Measurements from ENCODE around the gene SP110. TPM values are rescaled to one million over a fixed set of nuclear protein-coding genes. Genes with fewer than 3 reads are reported as not detected.
"Not testable (repeated sequence)": the region's sequence is repeated elsewhere in the genome, so short reads cannot be mapped to it uniquely, and the experiment has no call there.

Gene SP110
- total RNA-seq (2014; rRNA removed; shearing (Covaris generic); ENCODE audit: low replicate concordance), result 30.8 and 60.6 TPM in 2 replicates

DNA sequence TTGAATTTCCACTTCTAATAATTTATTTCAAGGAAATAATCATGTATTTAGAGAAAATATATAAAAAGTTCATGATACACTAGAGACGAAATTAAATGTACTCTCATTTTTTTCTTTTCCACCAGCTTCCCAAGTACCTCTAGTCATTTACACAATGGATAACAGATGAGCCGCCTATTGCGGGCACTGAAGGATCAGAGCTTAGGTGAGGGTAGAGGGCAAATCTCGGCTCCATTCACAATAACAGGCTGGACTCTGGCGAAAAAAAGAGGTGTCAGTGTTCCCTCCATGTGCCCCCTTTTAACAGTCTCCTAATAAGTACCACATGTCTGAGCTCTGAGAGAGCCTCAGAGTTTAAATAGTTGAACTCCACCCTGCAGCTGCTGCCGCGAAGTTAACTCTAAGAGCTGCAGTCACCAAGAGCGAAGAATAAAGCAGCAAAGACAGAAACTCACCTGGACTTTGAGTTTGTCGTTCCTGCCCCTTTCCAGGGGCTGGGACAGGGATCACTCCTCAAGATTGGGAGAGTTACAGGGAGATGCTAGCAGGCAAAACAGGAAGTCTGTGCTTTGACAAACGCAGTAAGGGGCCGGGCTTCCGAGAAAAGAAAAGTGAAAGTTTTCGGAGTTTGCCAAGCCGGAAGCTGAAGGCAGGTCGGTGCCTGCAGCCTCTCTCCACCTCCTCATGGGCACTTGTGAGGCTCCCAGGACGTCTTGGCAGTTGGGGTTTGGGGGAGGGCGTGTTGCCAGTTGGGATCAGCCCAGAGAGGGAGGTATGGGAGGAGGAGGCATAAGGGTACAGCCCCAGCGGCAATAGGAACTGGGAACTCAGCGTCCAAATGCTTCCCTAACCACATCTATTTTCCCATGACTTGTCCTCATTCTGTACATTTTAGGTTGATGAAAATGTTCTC lies at the start of gene SP110:
TSS of gene SP110 (minus strand) at position 566 of the 913 bp plus-strand sequence. CDS start 3,057 bp downstream, outside the sequence.
- Histone ChIP-seq H3K9me2 (replicated peaks; ENCODE audit: insufficient read depth, low read length) (no peaks in the 10 kb centered on the region), H4K20me1 (ENCODE audit: insufficient read depth, low read depth, low read length) (no peaks in the 10 kb centered on the region), H3K79me2 (ENCODE audit: low read length) (peaks cover 47% of the 10 kb centered on the region), H2AFZ (ENCODE audit: low read length) (peak within 1 kb of the TSS; percentile 25; the same call in 1 of the 2 replicates), H3K4me3 (ENCODE audit: low read length) (peak within 1 kb of the TSS; percentile 74), H3K4me1 (ENCODE audit: low read length) (peaks cover 48% of the 10 kb centered on the region), H3K9me3 (ENCODE audit: low read length) (no peaks in the 10 kb centered on the region), H3K27me3 (ENCODE audit: low read length) (no peaks in the 10 kb centered on the region), H3K4me2 (ENCODE audit: low read depth, low read length, poor library complexity, severe bottlenecking) (peak within 1 kb of the TSS; percentile 82), H3K9ac (ENCODE audit: low read length) (peak within 1 kb of the TSS; percentile 77), H3K36me3 (ENCODE audit: insufficient read depth, low read length) (peaks cover 13% of the 10 kb centered on the region; the same call in 1 of the 2 replicates), H3K27ac (ENCODE audit: low read length) (peak within 1 kb of the TSS; percentile 59)
- peak; percentile 95 for DNase-seq

- no peak overlapping the region for H3K4me2 ChIP-seq (ENCODE audit: low read depth, low read length, poor library complexity, severe bottlenecking)
- H3K27ac ChIP-seq (ENCODE audit: low read length), result no peak overlapping the region
- H3K9me3 ChIP-seq (ENCODE audit: low read length), result no peaks in the 10 kb centered on the region
- no peak overlapping the region for H2AFZ ChIP-seq (ENCODE audit: low read length)
- DNase-seq, result no peak
- peaks cover 5% of the 10 kb centered on the region; the same call in 1 of the 2 replicates for H3K4me1 ChIP-seq (ENCODE audit: low read length)
- H3K79me2 ChIP-seq (ENCODE audit: low read length), result no peaks in the 10 kb centered on the region
- H3K27me3 ChIP-seq (ENCODE audit: low read length), result no peaks in the 10 kb centered on the region
- no peaks in the 10 kb centered on the region for H3K36me3 ChIP-seq (ENCODE audit: insufficient read depth, low read length)
- no peak overlapping the region for H3K9ac ChIP-seq (ENCODE audit: low read length)
- no peaks in the 10 kb centered on the region for H4K20me1 ChIP-seq (ENCODE audit: insufficient read depth, low read depth, low read length)
- H3K4me3 ChIP-seq (ENCODE audit: low read length), result no peak overlapping the region
- H3K9me2 ChIP-seq (replicated peaks; ENCODE audit: insufficient read depth, low read length), result no peaks in the 10 kb centered on the region
Observed at GRCh38 chr2:230268606-230269243, 48.9 kb upstream of the SP110 start.

GRCh38 chr2:230267556-230267955 lies 47.8 kb upstream of the SP110 start:
- H3K27ac ChIP-seq (ENCODE audit: low read length), result no peak overlapping the region
- peaks cover 5% of the 10 kb centered on the region; the same call in 1 of the 2 replicates for H3K4me1 ChIP-seq (ENCODE audit: low read length)
- no peak overlapping the region for H2AFZ ChIP-seq (ENCODE audit: low read length)
- no peak overlapping the region for H3K4me2 ChIP-seq (ENCODE audit: low read depth, low read length, poor library complexity, severe bottlenecking)
- no peaks in the 10 kb centered on the region for H3K27me3 ChIP-seq (ENCODE audit: low read length)
- H4K20me1 ChIP-seq (ENCODE audit: insufficient read depth, low read depth, low read length), result no peaks in the 10 kb centered on the region
- H3K79me2 ChIP-seq (ENCODE audit: low read length), result no peaks in the 10 kb centered on the region
- no peaks in the 10 kb centered on the region for H3K9me2 ChIP-seq (replicated peaks; ENCODE audit: insufficient read depth, low read length)
- DNase-seq, result no peak
- H3K9ac ChIP-seq (ENCODE audit: low read length), result no peak overlapping the region
- no peak overlapping the region for H3K4me3 ChIP-seq (ENCODE audit: low read length)
- no peaks in the 10 kb centered on the region for H3K36me3 ChIP-seq (ENCODE audit: insufficient read depth, low read length)
- H3K9me3 ChIP-seq (ENCODE audit: low read length), result no peaks in the 10 kb centered on the region

GRCh38 chr2:230267059-230267458 lies 47.3 kb upstream of the SP110 start:
- Histone ChIP-seq H3K79me2 (ENCODE audit: low read length) (no peaks in the 10 kb centered on the region), H3K9me2 (replicated peaks; ENCODE audit: insufficient read depth, low read length) (no peaks in the 10 kb centered on the region), H3K4me1 (ENCODE audit: low read length) (peaks cover 5% of the 10 kb centered on the region; the same call in 1 of the 2 replicates), H3K9me3 (ENCODE audit: low read length) (no peaks in the 10 kb centered on the region), H3K27ac (ENCODE audit: low read length) (no peak overlapping the region), H2AFZ (ENCODE audit: low read length) (no peak overlapping the region), H3K27me3 (ENCODE audit: low read length) (no peaks in the 10 kb centered on the region), H3K9ac (ENCODE audit: low read length) (no peak overlapping the region), H3K4me2 (ENCODE audit: low read depth, low read length, poor library complexity, severe bottlenecking) (no peak overlapping the region), H4K20me1 (ENCODE audit: insufficient read depth, low read depth, low read length) (no peaks in the 10 kb centered on the region), H3K36me3 (ENCODE audit: insufficient read depth, low read length) (no peaks in the 10 kb centered on the region), H3K4me3 (ENCODE audit: low read length) (no peak overlapping the region)
- no peak for DNase-seq

- H4K20me1 ChIP-seq (ENCODE audit: insufficient read depth, low read depth, low read length), result no peaks in the 10 kb centered on the region
- no peak overlapping the region for H2AFZ ChIP-seq (ENCODE audit: low read length)
- peaks cover 5% of the 10 kb centered on the region; the same call in 1 of the 2 replicates for H3K4me1 ChIP-seq (ENCODE audit: low read length)
- H3K4me2 ChIP-seq (ENCODE audit: low read depth, low read length, poor library complexity, severe bottlenecking), result no peak overlapping the region
- H3K9me3 ChIP-seq (ENCODE audit: low read length), result no peaks in the 10 kb centered on the region
- H3K36me3 ChIP-seq (ENCODE audit: insufficient read depth, low read length), result no peaks in the 10 kb centered on the region
- DNase-seq, result no peak
- H3K4me3 ChIP-seq (ENCODE audit: low read length), result no peak overlapping the region
- no peak overlapping the region for H3K27ac ChIP-seq (ENCODE audit: low read length)
- H3K9ac ChIP-seq (ENCODE audit: low read length), result no peak overlapping the region
- H3K27me3 ChIP-seq (ENCODE audit: low read length), result no peaks in the 10 kb centered on the region
- H3K79me2 ChIP-seq (ENCODE audit: low read length), result no peaks in the 10 kb centered on the region
- H3K9me2 ChIP-seq (replicated peaks; ENCODE audit: insufficient read depth, low read length), result no peaks in the 10 kb centered on the region
Observed at GRCh38 chr2:230266638-230267037, 46.9 kb upstream of the SP110 start.

GRCh38 chr2:230264945-230265344 lies 45.2 kb upstream of the SP110 start:
- not testable (repeated sequence) for H3K4me1 ChIP-seq (ENCODE audit: low read length); H3K79me2 ChIP-seq (ENCODE audit: low read length)

DNA sequence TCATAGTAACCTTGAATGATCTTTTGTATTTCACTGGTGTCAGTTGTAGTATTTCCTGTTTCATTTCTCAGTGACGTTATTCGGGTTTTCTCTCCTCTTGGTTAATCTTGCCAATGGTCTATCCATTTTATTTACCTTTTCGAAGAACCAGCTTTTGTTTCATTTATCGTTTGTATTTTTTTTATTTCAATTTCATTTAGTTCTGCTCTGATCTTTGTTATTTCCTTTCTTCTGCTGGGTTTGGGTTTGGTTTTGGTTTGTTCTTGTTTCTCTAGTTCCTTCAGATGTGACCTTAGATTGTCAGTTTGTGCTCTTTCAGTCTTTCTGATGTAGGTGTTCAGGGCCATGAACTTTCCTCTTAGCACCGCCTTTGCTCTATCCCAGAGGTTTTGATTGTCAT lies 42.5 kb upstream of the SP110 start:
- H3K9me3 ChIP-seq (ENCODE audit: low read length), result no peaks in the 10 kb centered on the region
- no peaks in the 10 kb centered on the region for H3K9me2 ChIP-seq (replicated peaks; ENCODE audit: insufficient read depth, low read length)
- H3K79me2 ChIP-seq (ENCODE audit: low read length), result no peaks in the 10 kb centered on the region
- no peaks in the 10 kb centered on the region for H3K27me3 ChIP-seq (ENCODE audit: low read length)
- H3K27ac ChIP-seq (ENCODE audit: low read length), result no peak overlapping the region
- H3K9ac ChIP-seq (ENCODE audit: low read length), result no peak overlapping the region
- H3K4me3 ChIP-seq (ENCODE audit: low read length), result no peak overlapping the region
- H4K20me1 ChIP-seq (ENCODE audit: insufficient read depth, low read depth, low read length), result no peaks in the 10 kb centered on the region
- DNase-seq, result no peak
- H3K36me3 ChIP-seq (ENCODE audit: insufficient read depth, low read length), result no peaks in the 10 kb centered on the region
- no peak overlapping the region for H2AFZ ChIP-seq (ENCODE audit: low read length)
- no peaks in the 10 kb centered on the region for H3K4me1 ChIP-seq (ENCODE audit: low read length)
- no peak overlapping the region for H3K4me2 ChIP-seq (ENCODE audit: low read depth, low read length, poor library complexity, severe bottlenecking)

More at GRCh38 chr2:230264945-230265344, 45.2 kb upstream of the SP110 start:
- not testable (repeated sequence) for H3K36me3 ChIP-seq (ENCODE audit: insufficient read depth, low read length); DNase-seq; H3K4me2 ChIP-seq (ENCODE audit: low read depth, low read length, poor library complexity, severe bottlenecking); H3K4me3 ChIP-seq (ENCODE audit: low read length); H3K27ac ChIP-seq (ENCODE audit: low read length); H3K9ac ChIP-seq (ENCODE audit: low read length); H3K27me3 ChIP-seq (ENCODE audit: low read length); H4K20me1 ChIP-seq (ENCODE audit: insufficient read depth, low read depth, low read length); H3K9me3 ChIP-seq (ENCODE audit: low read length); H2AFZ ChIP-seq (ENCODE audit: low read length); H3K9me2 ChIP-seq (replicated peaks; ENCODE audit: insufficient read depth, low read length)

DNA sequence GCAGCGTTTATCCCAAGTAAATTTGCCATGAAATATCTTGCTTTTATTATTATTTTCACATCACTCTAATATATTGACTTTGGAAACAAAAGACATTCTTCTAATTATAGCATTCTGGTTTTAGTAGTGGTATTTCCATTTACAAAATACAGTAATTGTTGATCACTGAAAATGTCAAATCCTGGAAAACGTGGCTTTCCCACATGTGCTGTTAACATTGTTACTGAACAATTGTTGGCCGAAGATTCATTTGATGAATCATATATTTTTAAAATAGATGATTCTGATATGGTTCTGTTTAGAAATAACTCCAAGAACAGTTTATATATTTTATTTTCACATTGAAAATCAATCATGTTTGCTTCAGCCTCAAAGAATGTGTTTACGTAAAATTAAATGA lies 38.7 kb upstream of the SP110 start:
- H3K4me1 ChIP-seq (ENCODE audit: low read length), result no peaks in the 10 kb centered on the region

More for the DNA sequence above, 38.7 kb upstream of the SP110 start:
- Histone ChIP-seq H3K9ac (ENCODE audit: low read length) (no peak overlapping the region), H3K27ac (ENCODE audit: low read length) (no peak overlapping the region), H3K79me2 (ENCODE audit: low read length) (no peaks in the 10 kb centered on the region), H3K9me2 (replicated peaks; ENCODE audit: insufficient read depth, low read length) (no peaks in the 10 kb centered on the region), H2AFZ (ENCODE audit: low read length) (no peak overlapping the region), H3K36me3 (ENCODE audit: insufficient read depth, low read length) (no peaks in the 10 kb centered on the region), H3K4me2 (ENCODE audit: low read depth, low read length, poor library complexity, severe bottlenecking) (no peak overlapping the region), H3K9me3 (ENCODE audit: low read length) (no peaks in the 10 kb centered on the region), H3K27me3 (ENCODE audit: low read length) (no peaks in the 10 kb centered on the region), H4K20me1 (ENCODE audit: insufficient read depth, low read depth, low read length) (no peaks in the 10 kb centered on the region), H3K4me3 (ENCODE audit: low read length) (no peak overlapping the region)
- no peak for DNase-seq

All from Karpas-422 (cell line).